DMS153 (cell line): ENCODE results near the gene PCDHA11.
"Not testable (repeated sequence)": the region's sequence is repeated elsewhere in the genome, so short reads cannot be mapped to it uniquely, and the experiment has no call there.

Experiments used
- DNase-seq: peaks from one replicate; lab custom pipeline; 2025; lab: John Stamatoyannopoulos, UW

PCDHA11 gene

DNA sequence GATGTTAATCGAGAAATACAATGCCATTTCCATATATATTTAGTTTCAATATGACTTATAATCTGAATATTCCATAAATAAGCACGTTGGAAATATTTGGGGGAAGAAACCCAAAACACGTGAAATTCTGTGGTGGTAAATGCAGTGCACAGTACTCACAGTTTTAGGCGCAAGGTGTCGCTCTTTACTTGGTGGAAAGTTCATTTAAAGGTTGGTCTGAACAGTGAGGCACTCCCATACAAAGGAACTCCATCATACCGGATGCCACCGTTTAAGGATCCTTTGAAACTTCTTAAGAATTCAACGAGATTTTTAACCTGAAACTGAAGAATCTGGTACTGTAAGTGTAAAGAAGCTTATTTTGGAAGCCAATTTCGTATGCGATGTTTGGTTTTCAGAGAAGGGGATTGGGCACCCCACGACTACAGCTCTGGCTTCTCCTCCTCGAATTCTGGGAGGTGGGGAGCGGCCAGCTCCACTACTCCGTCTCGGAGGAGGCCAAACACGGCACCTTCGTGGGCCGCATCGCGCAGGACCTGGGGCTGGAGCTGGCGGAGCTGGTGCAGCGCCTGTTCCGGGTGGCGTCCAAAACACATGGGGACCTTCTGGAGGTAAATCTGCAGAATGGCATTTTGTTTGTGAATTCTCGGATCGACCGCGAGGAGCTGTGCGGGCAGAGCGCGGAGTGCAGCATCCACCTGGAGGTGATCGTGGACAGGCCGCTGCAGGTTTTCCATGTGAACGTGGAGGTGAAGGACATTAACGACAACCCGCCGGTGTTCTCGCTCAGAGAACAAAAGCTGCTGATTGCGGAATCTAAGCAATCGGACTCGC is at the start of gene PCDHA11:
Gene PCDHA11 (plus strand): TSS at position 237 of the 834 bp plus-strand sequence. CDS start 147 bp downstream, at position 384.
- DNase-seq, result no peak

DNA sequence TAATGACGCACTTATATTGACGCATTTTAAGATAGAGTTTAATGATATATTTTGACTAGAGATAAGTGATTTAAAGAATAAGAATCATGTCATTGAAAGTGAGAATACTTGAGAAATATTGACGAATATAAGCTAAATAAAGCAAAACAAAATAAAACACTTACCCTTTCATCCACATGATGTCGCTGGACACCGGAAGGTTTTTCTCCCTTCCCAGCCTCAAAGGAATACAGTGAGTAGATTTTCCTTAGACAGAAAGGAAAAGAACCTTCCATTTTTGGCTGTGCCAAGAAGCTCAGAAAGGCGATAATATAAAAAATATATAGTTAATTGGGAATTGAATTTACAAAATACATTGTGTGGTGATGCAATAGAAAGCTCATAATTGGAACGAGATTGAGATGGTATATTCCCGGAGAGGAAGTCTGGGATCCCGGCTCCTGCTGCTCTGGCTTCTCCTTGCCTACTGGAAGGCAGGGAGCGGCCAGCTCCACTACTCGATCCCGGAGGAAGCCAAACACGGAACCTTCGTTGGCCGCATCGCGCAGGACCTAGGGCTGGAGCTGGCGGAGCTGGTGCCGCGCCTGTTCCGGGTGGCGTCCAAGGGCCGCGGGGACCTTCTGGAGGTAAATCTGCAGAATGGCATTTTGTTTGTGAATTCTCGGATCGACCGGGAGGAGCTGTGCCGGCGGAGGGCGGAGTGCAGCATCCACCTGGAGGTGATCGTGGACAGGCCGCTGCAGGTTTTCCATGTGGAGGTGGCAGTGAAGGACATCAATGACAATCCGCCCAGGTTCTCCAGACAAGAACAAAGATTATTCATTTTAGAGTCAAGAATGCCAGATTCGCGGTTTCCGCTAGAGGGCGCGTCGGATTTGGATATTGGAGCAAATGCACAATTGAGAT is 47.1 kb upstream of the PCDHA11 start, which contains the start of gene PCDHA5:
Gene PCDHA5 (plus strand): TSS at position 239 of the 906 bp plus-strand sequence.
- no peak for DNase-seq

GRCh38 chr5:140822281-140822629 is 46.5 kb upstream of the PCDHA11 start:
- no peak for DNase-seq

GRCh38 chr5:140822969-140823368 is 45.8 kb upstream of the PCDHA11 start:
- not testable (repeated sequence) for DNase-seq

- no peak for DNase-seq
Measured at GRCh38 chr5:140823475-140823874, 45.3 kb upstream of the PCDHA11 start.

GRCh38 chr5:140827704-140828361 is 40.9 kb upstream of the PCDHA11 start, which contains the start of gene PCDHA6:
PCDHA6 (plus strand) TSS chr5:140827960; CDS start chr5:140828092, 132 bp downstream.
- no peak for DNase-seq

DNA sequence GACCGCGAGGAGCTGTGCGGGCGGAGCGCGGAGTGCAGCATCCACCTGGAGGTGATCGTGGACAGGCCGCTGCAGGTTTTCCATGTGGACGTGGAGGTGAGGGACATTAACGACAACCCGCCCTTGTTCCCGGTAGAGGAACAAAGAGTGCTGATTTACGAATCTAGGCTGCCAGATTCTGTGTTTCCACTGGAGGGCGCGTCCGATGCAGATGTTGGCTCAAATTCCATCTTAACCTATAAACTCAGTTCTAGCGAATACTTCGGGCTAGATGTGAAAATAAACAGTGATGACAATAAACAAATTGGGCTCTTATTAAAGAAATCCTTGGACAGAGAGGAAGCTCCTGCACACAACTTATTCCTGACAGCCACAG is 40.4 kb upstream of the PCDHA11 start:
- DNase-seq, result no peak

DNA sequence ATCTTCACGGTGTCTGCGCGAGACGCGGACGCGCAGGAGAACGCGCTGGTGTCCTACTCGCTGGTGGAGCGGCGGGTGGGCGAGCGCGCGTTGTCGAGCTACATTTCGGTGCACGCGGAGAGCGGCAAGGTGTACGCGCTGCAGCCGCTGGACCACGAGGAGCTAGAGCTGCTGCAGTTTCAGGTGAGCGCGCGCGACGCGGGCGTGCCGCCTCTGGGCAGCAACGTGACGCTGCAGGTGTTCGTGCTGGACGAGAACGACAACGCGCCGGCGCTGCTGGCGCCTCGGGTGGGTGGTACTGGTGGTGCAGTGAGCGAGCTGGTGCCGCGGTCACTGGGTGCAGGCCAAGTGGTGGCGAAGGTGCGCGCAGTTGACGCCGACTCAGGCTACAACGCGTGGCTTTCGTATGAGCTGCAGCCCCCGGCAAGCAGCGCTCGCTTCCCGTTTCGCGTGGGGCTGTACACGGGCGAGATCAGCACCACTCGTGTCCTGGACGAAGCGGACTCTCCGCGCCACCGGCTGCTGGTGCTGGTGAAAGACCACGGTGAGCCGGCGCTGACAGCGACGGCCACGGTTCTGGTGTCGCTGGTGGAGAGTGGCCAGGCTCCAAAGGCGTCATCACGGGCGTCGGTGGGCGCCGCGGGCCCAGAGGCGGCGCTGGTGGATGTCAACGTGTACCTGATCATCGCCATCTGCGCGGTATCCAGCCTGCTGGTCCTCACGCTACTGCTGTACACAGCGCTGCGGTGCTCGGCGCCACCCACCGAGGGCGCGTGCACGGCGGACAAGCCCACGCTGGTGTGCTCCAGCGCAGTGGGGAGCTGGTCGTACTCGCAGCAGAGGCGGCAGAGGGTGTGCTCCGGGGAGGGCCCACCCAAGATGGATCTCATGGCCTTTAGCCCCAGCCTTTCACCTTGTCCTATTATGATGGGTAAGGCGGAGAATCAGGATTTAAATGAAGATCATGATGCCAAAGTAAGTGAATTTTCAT is 39.0 kb upstream of the PCDHA11 start:
- not testable (repeated sequence) for DNase-seq

GRCh38 chr5:140833993-140834392 is 34.8 kb upstream of the PCDHA11 start, which contains the start of gene PCDHA7:
PCDHA7 (plus strand) TSS chr5:140834269; CDS start chr5:140834384, 115 bp downstream.
- no peak for DNase-seq

DNA sequence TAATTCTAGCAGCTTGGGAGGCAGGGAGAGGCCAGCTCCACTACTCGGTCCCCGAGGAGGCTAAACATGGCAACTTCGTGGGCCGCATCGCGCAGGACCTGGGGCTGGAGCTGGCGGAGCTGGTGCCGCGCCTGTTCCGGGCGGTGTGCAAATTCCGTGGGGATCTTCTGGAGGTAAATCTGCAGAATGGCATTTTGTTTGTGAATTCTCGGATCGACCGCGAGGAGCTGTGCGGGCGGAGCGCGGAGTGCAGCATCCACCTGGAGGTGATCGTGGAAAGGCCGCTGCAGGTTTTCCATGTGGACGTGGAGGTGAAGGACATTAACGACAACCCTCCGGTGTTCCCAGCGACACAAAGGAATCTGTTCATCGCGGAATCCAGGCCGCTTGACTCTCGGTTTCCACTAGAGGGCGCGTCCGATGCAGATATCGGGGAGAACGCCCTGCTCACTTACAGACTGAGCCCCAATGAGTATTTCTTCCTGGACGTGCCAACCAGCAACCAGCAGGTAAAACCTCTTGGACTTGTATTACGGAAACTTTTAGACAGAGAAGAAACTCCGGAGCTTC is 34.2 kb upstream of the PCDHA11 start:
- not testable (repeated sequence) for DNase-seq

DNA sequence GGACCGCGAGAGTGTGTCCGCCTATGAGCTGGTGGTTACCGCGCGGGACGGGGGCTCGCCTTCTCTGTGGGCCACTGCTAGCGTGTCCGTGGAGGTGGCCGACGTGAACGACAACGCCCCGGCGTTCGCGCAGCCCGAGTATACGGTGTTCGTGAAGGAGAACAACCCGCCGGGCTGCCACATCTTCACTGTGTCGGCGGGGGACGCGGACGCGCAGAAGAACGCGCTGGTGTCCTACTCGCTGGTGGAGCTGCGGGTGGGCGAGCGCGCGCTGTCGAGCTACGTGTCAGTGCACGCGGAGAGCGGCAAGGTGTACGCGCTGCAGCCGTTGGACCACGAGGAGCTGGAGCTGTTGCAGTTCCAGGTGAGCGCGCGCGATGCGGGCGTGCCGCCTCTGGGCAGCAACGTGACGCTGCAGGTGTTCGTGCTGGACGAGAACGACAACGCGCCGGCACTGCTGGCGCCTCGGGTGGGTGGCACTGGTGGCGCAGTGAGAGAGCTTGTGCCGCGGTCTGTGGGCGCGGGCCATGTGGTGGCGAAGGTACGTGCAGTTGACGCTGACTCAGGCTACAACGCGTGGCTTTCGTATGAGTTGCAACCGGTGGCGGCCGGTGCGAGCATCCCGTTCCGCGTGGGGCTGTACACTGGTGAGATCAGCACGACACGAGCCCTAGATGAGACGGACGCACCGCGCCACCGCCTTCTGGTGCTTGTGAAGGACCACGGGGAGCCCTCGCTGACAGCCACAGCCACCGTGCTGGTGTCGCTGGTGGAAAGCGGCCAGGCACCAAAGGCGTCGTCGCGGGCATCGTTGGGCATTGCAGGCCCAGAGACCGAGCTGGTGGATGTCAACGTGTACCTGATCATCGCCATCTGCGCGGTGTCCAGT is 32.9 kb upstream of the PCDHA11 start:
- DNase-seq, result no peak

DNA sequence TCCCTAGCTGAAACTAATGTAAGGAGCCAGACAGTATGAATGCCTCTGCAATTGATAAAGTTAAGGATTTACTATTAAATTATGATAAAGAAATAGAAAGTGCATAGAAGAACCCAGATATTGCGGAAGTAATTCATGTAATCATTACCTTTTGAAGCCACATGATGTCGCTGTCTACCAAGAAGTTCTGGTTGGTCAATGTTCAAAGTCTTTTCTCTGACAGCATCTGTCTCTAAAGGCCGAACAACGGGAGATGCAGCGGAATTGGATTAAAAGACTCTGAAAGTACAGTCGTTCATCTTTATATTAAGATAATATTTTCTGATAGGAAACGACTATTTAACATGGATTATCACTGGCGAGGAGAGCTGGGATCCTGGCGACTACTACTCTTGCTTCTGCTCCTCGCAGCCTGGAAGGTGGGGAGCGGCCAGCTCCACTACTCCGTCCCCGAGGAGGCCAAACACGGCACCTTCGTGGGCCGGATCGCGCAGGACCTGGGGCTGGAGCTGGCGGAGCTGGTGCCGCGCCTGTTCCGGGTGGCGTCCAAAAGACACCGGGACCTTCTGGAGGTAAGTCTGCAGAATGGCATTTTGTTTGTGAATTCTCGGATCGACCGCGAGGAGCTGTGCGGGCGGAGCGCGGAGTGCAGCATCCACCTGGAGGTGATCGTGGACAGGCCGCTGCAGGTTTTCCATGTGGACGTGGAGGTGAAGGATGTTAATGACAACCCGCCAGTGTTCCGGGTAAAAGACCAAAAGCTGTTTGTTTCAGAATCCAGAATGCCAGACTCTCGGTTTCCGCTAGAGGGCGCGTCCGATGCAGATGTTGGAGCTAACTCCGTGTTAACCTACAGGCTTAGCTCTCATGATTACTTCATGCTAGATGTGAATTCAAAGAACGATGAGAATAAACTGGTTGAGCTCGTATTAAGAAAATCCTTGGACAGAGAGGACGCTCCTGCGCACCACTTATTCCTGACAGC is 27.5 kb upstream of the PCDHA11 start, which contains the start of gene PCDHA8:
Gene PCDHA8 (plus strand): TSS at position 210 of the 985 bp plus-strand sequence. CDS start 135 bp downstream, at position 345.
- no peak for DNase-seq

DNA sequence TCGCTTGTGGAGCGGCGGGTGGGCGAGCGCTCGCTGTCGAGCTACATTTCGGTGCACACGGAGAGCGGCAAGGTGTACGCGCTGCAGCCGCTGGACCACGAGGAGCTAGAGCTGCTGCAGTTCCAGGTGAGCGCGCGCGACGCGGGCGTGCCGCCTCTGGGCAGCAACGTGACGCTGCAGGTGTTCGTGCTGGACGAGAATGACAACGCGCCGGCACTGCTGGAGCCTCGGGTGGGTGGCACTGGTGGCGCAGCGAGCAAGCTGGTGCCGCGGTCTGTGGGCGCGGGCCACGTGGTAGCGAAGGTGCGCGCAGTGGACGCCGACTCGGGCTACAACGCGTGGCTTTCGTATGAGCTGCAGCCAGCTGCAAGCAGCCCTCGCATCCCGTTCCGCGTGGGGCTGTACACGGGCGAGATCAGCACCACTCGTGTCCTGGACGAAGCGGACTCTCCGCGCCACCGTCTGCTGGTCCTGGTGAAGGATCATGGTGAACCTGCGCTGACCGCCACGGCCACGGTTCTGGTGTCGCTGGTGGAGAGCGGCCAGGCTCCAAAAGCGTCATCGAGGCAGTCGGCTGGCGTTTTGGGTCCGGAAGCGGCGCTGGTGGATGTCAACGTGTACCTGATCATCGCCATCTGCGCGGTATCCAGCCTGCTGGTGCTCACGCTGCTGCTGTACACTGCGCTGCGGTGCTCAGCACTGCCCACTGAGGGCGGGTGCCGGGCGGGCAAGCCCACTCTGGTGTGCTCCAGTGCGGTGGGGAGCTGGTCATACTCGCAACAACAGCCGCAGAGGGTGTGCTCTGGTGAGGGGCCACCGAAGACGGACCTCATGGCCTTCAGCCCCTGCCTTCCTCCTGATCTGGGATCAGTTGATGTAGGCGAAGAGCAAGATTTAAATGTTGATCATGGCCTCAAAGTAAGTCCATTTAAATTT is 25.7 kb upstream of the PCDHA11 start:
- no peak for DNase-seq

DNA sequence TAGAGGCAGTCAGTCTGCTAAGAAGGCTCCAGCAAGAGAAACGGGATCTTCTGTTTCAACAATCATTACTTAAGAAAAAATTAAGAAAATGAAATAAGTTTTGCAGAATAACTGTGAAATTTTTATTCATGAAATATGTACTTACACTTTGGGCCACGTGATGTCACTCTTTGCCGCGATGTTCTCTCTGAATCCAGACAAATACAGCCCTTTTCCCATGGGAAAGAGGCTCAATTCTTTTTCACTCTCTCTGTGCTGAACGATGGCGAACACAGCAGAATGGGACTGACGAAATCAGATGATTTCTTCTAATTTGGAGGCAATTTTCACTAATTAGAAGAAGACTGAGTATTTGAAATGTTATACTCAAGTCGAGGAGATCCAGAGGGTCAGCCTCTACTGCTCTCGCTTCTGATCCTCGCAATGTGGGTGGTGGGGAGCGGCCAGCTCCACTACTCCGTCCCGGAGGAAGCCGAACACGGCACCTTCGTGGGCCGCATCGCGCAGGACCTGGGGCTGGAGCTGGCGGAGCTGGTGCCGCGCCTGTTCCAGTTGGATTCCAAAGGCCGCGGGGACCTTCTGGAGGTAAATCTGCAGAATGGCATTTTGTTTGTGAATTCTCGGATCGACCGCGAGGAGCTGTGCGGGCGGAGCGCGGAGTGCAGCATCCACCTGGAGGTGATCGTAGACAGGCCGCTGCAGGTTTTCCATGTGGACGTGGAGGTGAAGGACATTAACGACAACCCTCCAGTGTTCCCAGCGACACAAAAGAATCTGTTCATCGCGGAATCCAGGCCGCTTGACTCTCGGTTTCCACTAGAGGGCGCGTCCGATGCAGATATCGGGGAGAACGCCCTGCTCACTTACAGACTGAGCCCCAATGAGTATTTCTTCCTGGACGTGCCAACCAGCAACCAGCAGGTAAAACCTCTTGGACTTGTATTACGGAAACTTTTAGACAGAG is 20.3 kb upstream of the PCDHA11 start, which contains the start of gene PCDHA9:
Gene PCDHA9 (plus strand): TSS at position 244 of the 964 bp plus-strand sequence. CDS start 114 bp downstream, at position 358.
- not testable (repeated sequence) for DNase-seq

DNA sequence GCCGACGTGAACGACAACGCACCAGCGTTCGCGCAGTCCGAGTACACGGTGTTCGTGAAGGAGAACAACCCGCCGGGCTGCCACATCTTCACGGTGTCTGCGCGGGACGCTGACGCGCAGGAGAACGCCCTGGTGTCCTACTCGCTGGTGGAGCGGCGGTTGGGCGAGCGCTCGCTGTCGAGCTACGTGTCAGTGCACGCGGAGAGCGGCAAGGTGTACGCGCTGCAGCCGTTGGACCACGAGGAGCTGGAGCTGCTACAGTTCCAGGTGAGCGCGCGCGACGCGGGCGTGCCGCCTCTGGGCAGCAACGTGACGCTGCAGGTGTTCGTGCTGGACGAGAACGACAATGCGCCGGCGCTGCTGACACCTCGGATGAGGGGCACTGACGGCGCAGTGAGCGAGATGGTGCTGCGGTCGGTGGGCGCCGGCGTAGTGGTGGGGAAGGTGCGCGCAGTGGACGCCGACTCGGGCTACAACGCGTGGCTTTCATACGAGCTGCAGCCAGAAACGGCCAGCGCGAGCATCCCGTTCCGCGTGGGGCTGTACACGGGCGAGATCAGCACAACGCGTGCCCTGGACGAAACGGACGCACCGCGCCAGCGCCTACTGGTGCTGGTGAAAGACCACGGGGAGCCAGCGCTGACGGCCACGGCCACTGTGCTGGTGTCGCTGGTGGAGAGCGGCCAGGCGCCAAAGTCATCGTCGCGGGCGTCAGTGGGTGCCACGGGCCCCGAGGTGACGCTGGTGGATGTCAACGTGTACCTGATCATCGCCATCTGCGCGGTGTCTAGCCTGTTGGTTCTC is 18.7 kb upstream of the PCDHA11 start:
- not testable (repeated sequence) for DNase-seq
